ENCODE data around the gene AKT3. TPM values are rescaled to one million over a fixed set of nuclear protein-coding genes. Genes with fewer than 3 reads are reported as not detected.

AKT3 gene
- total and polyA plus RNA-seq, 8 donors: 4.2 to 24.1 (median 11.6) TPM

GRCh38 chr1:243806310-243806709 lies 43.7 kb downstream of the AKT3 start:
- Histone ChIP-seq H3K36me3 (no peaks in the 10 kb centered on the region), H3K9me3 (no peaks in the 10 kb centered on the region), H3K4me1 (no peaks in the 10 kb centered on the region), H3K27me3 (no peaks in the 10 kb centered on the region), H3K27ac (no peak overlapping the region), H3K4me3 (no peak overlapping the region)
- intact Hi-C loops (cut with DNase I): no loop called here
- DNase-seq: no peak
- TF ChIP-seq CTCF (IDR thresholded peaks at IDR 0.05): no peak
- no peak for ATAC-seq
- no peak for FAIRE-seq

DNA sequence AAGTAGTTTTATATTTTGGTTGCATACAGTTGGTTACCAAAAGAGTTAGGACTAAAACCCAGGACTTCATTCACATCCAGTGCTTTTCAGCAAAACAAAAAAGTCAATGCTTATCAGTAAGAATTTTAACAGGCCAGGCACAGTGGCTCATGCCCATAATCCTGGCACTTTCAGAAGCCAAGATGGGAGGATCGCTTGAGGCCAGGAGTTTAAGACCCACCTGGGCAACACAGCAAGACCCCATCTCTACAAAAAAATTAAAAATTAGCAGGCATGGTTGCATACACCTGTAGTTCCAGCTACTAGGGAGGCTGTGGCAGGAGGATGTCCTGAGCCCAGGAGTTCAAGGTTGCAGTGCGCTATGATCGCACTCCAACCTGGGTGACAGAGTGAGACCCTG lies 47.3 kb downstream of the AKT3 start:
- no peak for TF ChIP-seq CTCF (IDR thresholded peaks at IDR 0.05)
- DNase-seq (no peak), ATAC-seq (no peak), FAIRE-seq (no peak)
- no peaks in the 10 kb centered on the region for H3K4me1 ChIP-seq
- no peaks in the 10 kb centered on the region for H3K9me3 ChIP-seq
- 94% methylated on average over 3 of the region's 3 CpGs for WGBS, 2 donors
- H3K4me3 ChIP-seq: no peak overlapping the region
- no peaks in the 10 kb centered on the region for H3K27me3 ChIP-seq
- H3K27ac ChIP-seq: no peak overlapping the region
- intact Hi-C loops (cut with DNase I): no loop called here
- no peaks in the 10 kb centered on the region for H3K36me3 ChIP-seq

DNA sequence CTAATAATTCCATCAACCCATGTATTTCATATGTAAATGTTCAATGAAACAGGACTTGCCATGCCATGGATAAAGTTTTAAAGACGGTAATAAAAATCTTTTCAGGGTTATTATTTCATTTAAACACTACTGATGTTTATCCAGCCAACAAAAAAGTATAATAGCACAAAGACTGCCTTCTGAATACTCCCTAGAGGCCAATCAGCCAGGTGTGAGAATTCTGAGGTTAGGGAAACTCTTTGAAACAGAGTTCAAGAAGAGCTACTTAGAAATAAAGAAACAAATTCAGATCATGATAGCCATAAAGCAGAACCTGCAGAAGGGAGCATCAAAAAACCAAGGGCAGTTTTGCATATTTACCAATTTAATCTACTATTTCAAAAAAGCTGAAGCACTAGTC lies 48.7 kb downstream of the AKT3 start:
- Histone ChIP-seq H3K4me3 (no peak overlapping the region), H3K27me3 (no peaks in the 10 kb centered on the region), H3K4me1 (no peaks in the 10 kb centered on the region), H3K36me3 (no peaks in the 10 kb centered on the region), H3K9me3 (no peaks in the 10 kb centered on the region), H3K27ac (no peak overlapping the region)
- ATAC-seq: no peak
- intact Hi-C loops (cut with DNase I): no loop called here
- DNase-seq: no peak
- no peak for TF ChIP-seq CTCF (IDR thresholded peaks at IDR 0.05)
- 59 to 76% methylated on average over 1 of the region's 1 CpG for WGBS, 2 donors
- FAIRE-seq: no peak

- intact Hi-C loops (cut with DNase I): no loop called here
- H3K9me3 ChIP-seq: no peaks in the 10 kb centered on the region
- no peak for TF ChIP-seq CTCF (IDR thresholded peaks at IDR 0.05)
- H3K27me3 ChIP-seq: no peaks in the 10 kb centered on the region
- no peak for DNase-seq
- no peak overlapping the region for H3K27ac ChIP-seq
- H3K36me3 ChIP-seq: no peaks in the 10 kb centered on the region
- H3K4me1 ChIP-seq: no peaks in the 10 kb centered on the region
- no peak overlapping the region for H3K4me3 ChIP-seq
- no peak for FAIRE-seq
- no peak for ATAC-seq
These were observed 50.1 kb downstream of the AKT3 start for GRCh38 chr1:243799908-243800307.

GRCh38 chr1:243798726-243799125 lies 51.3 kb downstream of the AKT3 start:
- Histone ChIP-seq H3K4me1 (no peaks in the 10 kb centered on the region), H3K27me3 (no peaks in the 10 kb centered on the region), H3K4me3 (no peak overlapping the region), H3K36me3 (no peaks in the 10 kb centered on the region), H3K27ac (no peak overlapping the region), H3K9me3 (no peaks in the 10 kb centered on the region)
- TF ChIP-seq CTCF (IDR thresholded peaks at IDR 0.05): no peak
- intact Hi-C loops (cut with DNase I): no loop called here
- WGBS, 2 donors: 89 to 96% methylated on average over 2 of the region's 2 CpGs
- DNase-seq (no peak), FAIRE-seq (no peak), ATAC-seq (no peak)

Data from pancreas (tissue), 10 donors.